Mesodermal cell (in vitro differentiated cells): ENCODE measurements around the gene UHRF1.
"Not testable (repeated sequence)": the region's sequence is repeated elsewhere in the genome, so short reads cannot be mapped to it uniquely, and the experiment has no call there.

Source experiments
- H3K27ac ChIP-seq: 2 replicates; pipeline ENCODE4 v1.7.0; 2013; ENCODE audit warnings: mild to moderate bottlenecking, low read depth, low read length, moderate library complexity; ENCODE audit not compliant: severe bottlenecking
- H3K36me3 ChIP-seq: 2 replicates; pipeline ENCODE4 v1.7.1; 2013; ENCODE audit warnings: mild to moderate bottlenecking, low read length, moderate library complexity; ENCODE audit not compliant: control insufficient read depth, insufficient read depth
- H3K4me1 ChIP-seq: one replicate; pipeline ENCODE4 v1.7.1; 2013; ENCODE audit warnings: mild to moderate bottlenecking, low read length; ENCODE audit not compliant: insufficient read depth, control insufficient read depth, poor library complexity, severe bottlenecking
- H3K4me3 ChIP-seq: 2 replicates; pipeline ENCODE4 v1.7.0; 2013; ENCODE audit warnings: low read length, control low read depth, mild to moderate bottlenecking; ENCODE audit not compliant: insufficient read depth, poor library complexity, severe bottlenecking; ENCODE audit errors: extremely low read depth
- H3K9me3 ChIP-seq: 2 replicates; pipeline ENCODE4 v1.7.1; 2013; ENCODE audit warnings: mild to moderate bottlenecking, low read length, moderate library complexity; ENCODE audit not compliant: control insufficient read depth
- WGBS, 2 experiments: methylation state at CpG; one replicate each; pipeline ENCODE4 v1.1.5; 2013; ENCODE audit warnings: missing lambda C conversion rate in 2 of 2; ENCODE audit not compliant: insufficient coverage in 2 of 2; 5-methylcytosine and 5-hydroxymethylcytosine counted together

The UHRF1 gene

GRCh38 chr19:4937060-4937459 is 27.8 kb downstream of the UHRF1 start:
- Histone ChIP-seq H3K4me1 (no peaks in the 10 kb centered on the region), H3K4me3 (no peak overlapping the region), H3K36me3 (peaks cover 93% of the 10 kb centered on the region), H3K27ac (no peak overlapping the region), H3K9me3 (no peaks in the 10 kb centered on the region)
- 87 to 96% methylated on average over 2 of the region's 7 CpGs for WGBS, 2 experiments

- H3K9me3 ChIP-seq, H3K4me3 ChIP-seq, H3K4me1 ChIP-seq, H3K27ac ChIP-seq: not testable (repeated sequence)
- peaks cover 88% of the 10 kb centered on the region for H3K36me3 ChIP-seq
- 100% methylated on average over 1 to 4 of the region's 4 CpGs for WGBS, 2 experiments
Measured at GRCh38 chr19:4938461-4938860, 29.2 kb downstream of the UHRF1 start.

GRCh38 chr19:4939466-4939865 is 30.2 kb downstream of the UHRF1 start:
- Histone ChIP-seq H3K4me1 (no peaks in the 10 kb centered on the region), H3K36me3 (peaks cover 89% of the 10 kb centered on the region), H3K27ac (no peak overlapping the region), H3K4me3 (no peak overlapping the region), H3K9me3 (no peaks in the 10 kb centered on the region)
- WGBS, 2 experiments: 90 to 100% methylated on average over 2 of the region's 7 CpGs

- not testable (repeated sequence) for H3K27ac ChIP-seq
- WGBS, 2 experiments: 98 to 99% methylated on average over 24 to 25 of the region's 35 CpGs
- peaks cover 89% of the 10 kb centered on the region for H3K36me3 ChIP-seq
Measured at GRCh38 chr19:4941638-4942169, 32.4 kb downstream of the UHRF1 start.

GRCh38 chr19:4950650-4951049 is 41.3 kb downstream of the UHRF1 start:
- WGBS, 2 experiments: 86 to 90% methylated on average over 8 to 12 of the region's 23 CpGs
- not testable (repeated sequence) for H3K9me3 ChIP-seq, H3K4me3 ChIP-seq, H3K27ac ChIP-seq, H3K4me1 ChIP-seq
- H3K36me3 ChIP-seq: peaks cover 96% of the 10 kb centered on the region

More at GRCh38 chr19:4941638-4942169, 32.4 kb downstream of the UHRF1 start:
- not testable (repeated sequence) for H3K4me3 ChIP-seq, H3K9me3 ChIP-seq, H3K4me1 ChIP-seq

GRCh38 chr19:4951656-4952055 is 42.4 kb downstream of the UHRF1 start:
- peaks cover 95% of the 10 kb centered on the region for H3K36me3 ChIP-seq
- no peak overlapping the region for H3K4me3 ChIP-seq
- H3K9me3 ChIP-seq: no peaks in the 10 kb centered on the region
- H3K4me1 ChIP-seq: no peaks in the 10 kb centered on the region
- no peak overlapping the region for H3K27ac ChIP-seq
- 94 to 95% methylated on average over 9 to 11 of the region's 11 CpGs for WGBS, 2 experiments

- no peaks in the 10 kb centered on the region for H3K4me1 ChIP-seq
- no peaks in the 10 kb centered on the region for H3K9me3 ChIP-seq
- H3K4me3 ChIP-seq: no peak overlapping the region
- 95% methylated on average over 15 of the region's 18 CpGs for WGBS, 2 experiments
- no peak overlapping the region for H3K27ac ChIP-seq
- H3K36me3 ChIP-seq: peaks cover 92% of the 10 kb centered on the region
Measured at GRCh38 chr19:4952945-4953344, 43.6 kb downstream of the UHRF1 start.

GRCh38 chr19:4954320-4955149 is 45.2 kb downstream of the UHRF1 start:
- H3K9me3 ChIP-seq, H3K27ac ChIP-seq, H3K4me3 ChIP-seq, H3K4me1 ChIP-seq: not testable (repeated sequence)
- H3K36me3 ChIP-seq: peaks cover 92% of the 10 kb centered on the region
- 97 to 99% methylated on average over 26 to 27 of the region's 46 CpGs for WGBS, 2 experiments

- no peaks in the 10 kb centered on the region for H3K4me1 ChIP-seq
- H3K4me3 ChIP-seq: no peak overlapping the region
- H3K36me3 ChIP-seq: peaks cover 93% of the 10 kb centered on the region
- no peaks in the 10 kb centered on the region for H3K9me3 ChIP-seq
- H3K27ac ChIP-seq: no peak overlapping the region
- WGBS, 2 experiments: 97 to 100% methylated on average over 8 to 10 of the region's 10 CpGs
Measured at GRCh38 chr19:4955274-4955673, 46.0 kb downstream of the UHRF1 start.

GRCh38 chr19:4957981-4958380 is 48.7 kb downstream of the UHRF1 start:
- H3K27ac ChIP-seq: no peak overlapping the region
- 98% methylated on average over 8 of the region's 8 CpGs for WGBS, 2 experiments
- H3K4me3 ChIP-seq: no peak overlapping the region
- H3K9me3 ChIP-seq: no peaks in the 10 kb centered on the region
- peaks cover 81% of the 10 kb centered on the region for H3K36me3 ChIP-seq
- no peaks in the 10 kb centered on the region for H3K4me1 ChIP-seq

GRCh38 chr19:4962085-4962619 is 52.9 kb downstream of the UHRF1 start:
- no peak overlapping the region for H3K27ac ChIP-seq
- H3K4me1 ChIP-seq: no peaks in the 10 kb centered on the region
- peaks cover 59% of the 10 kb centered on the region for H3K36me3 ChIP-seq
- no peaks in the 10 kb centered on the region for H3K9me3 ChIP-seq
- WGBS, 2 experiments: 100% methylated on average over 5 to 7 of the region's 7 CpGs
- H3K4me3 ChIP-seq: no peak overlapping the region
